ENCODE measurements around the gene EGFR.

GRCh38 chr7:55132890-55133551 lies 114.2 kb downstream of the EGFR start:
- TF ChIP-seq CTCF (IDR thresholded peaks at IDR 0.05; ENCODE audit: low read depth, low read length, poor library complexity, severe bottlenecking) (no peak), EZH2phosphoT487 (IDR thresholded peaks at IDR 0.05; ENCODE audit: borderline replicate concordance, low read length) (no peak)
